ENCODE data around the gene ACOT7.

The ACOT7 gene

GRCh38 chr1:6246497-6247467, 146.8 kb downstream of the ACOT7 start:
- DNase-seq (peak; percentile 62), ATAC-seq (replicated peaks) (peak; percentile 71)
- H3K4me3 Mint-ChIP-seq, result peak overlapping the region; percentile 69 to 72
- peaks cover 14 to 29% of the 10 kb centered on the region in 2 donors for H3K4me1 Mint-ChIP-seq
- H3K27me3 Mint-ChIP-seq, result peaks cover 69 to 75% of the 10 kb centered on the region in 2 donors
- peak overlapping the region; percentile 94 for H3K27ac Mint-ChIP-seq
- H3K9me3 Mint-ChIP-seq, result no peaks in the 10 kb centered on the region
- H3K36me3 Mint-ChIP-seq, result peaks cover 2% of the 10 kb centered on the region in 2 donors

- DNase-seq (no peak), ATAC-seq (replicated peaks) (no peak)
- Mint-ChIP-seq H3K27ac (peak overlapping the region; percentile 20), H3K27me3 (peaks cover 69 to 75% of the 10 kb centered on the region in 2 donors), H3K4me3 (peak overlapping the region in 1 of 2 donors; percentile 43), H3K36me3 (peaks cover 2% of the 10 kb centered on the region in 2 donors), H3K9me3 (no peaks in the 10 kb centered on the region), H3K4me1 (peaks cover 21 to 37% of the 10 kb centered on the region in 2 donors)
These were observed 147.6 kb downstream of the ACOT7 start for GRCh38 chr1:6245869-6246496.

DNA sequence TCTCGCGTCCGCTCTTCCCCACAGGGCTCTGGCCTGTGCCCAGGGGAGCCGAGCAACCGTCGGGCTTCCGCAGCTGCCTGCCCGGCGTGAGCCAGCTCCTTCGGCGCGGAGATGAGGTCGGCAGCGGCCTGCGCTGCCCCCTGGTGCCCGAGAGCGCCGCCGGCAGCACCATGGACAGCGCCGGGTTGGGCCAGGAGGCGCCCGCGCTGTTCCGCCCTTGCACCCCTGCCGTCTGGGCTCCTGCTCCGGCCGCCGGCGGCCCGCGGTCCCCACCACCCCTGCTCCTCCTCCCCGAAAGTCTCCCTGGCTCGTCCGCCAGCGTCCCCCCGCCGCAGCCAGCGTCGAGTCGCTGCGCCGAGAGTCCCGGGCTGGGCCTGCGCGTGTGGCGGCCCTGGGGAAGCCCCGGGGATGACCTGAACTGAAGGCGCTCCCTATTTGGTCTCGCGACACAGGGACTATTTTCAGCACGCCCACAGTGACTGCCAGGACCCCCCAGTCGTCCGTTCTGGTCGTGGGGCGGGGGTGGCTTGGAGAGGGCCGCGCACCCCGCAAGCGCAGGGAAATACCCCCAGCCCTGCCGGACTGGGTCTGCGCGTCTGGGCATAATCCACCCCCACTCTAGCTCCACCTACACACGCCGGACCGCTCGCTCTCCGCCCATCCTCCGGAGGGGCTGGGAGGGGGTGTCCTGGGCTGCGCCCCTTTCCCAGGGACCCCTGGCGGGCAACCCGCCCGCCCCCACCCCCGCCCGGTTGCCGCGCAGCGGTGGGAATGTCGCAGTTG, 148.3 kb downstream of the ACOT7 start:
- peaks cover 62 to 72% of the 10 kb centered on the region in 2 donors for H3K27me3 Mint-ChIP-seq

DNA sequence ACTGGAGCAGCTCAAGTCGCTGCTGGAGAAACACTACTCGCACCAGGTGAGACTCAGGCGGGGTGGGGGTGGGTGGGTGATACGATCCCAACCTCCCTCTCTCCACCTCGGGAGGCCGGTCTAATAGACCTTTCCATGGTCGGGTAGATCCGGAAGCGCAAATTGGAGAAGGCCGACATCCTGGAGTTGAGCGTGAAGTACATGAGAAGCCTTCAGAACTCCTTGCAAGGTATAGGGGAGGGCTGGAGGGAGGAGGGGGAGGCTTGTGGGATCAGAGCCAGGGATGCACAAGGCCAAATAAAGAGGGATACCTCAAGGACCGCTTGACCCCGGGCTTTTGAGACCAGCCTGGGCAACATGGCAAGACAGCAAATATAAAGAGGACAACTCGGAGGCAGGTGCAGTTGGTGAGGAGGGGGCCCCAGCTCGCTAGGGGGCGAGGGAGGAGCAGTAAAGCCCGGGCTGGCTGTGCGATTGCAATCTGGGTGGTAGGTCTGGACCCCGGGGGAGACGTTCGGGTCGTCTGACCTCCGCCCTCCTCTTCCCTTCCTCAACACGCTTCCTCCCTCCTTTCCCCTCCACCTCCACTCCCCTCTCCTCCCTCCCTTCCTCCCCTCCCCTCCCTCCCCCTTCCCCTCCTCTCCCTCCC, 149.0 kb downstream of the ACOT7 start:
- DNase-seq, result no peak
- Mint-ChIP-seq H3K4me3 (peak overlapping the region in 1 of 2 donors; percentile 35), H3K9me3 (no peaks in the 10 kb centered on the region), H3K36me3 (peaks cover 2% of the 10 kb centered on the region in 2 donors), H3K27ac (peak overlapping the region; percentile 51), H3K4me1 (peaks cover 20 to 37% of the 10 kb centered on the region in 2 donors), H3K27me3 (peaks cover 63 to 74% of the 10 kb centered on the region in 2 donors)
- ATAC-seq (replicated peaks), result no peak

More for the DNA sequence above, 148.3 kb downstream of the ACOT7 start:
- DNase-seq (peak; percentile 60), ATAC-seq (replicated peaks) (peak; percentile 72 to 74)
- peak overlapping the region; percentile 37 for H3K27ac Mint-ChIP-seq
- no peaks in the 10 kb centered on the region for H3K9me3 Mint-ChIP-seq
- H3K36me3 Mint-ChIP-seq, result peaks cover 2% of the 10 kb centered on the region in 2 donors
- peak overlapping the region in 1 of 2 donors; percentile 35 for H3K4me3 Mint-ChIP-seq
- peaks cover 21 to 37% of the 10 kb centered on the region in 2 donors for H3K4me1 Mint-ChIP-seq

DNA sequence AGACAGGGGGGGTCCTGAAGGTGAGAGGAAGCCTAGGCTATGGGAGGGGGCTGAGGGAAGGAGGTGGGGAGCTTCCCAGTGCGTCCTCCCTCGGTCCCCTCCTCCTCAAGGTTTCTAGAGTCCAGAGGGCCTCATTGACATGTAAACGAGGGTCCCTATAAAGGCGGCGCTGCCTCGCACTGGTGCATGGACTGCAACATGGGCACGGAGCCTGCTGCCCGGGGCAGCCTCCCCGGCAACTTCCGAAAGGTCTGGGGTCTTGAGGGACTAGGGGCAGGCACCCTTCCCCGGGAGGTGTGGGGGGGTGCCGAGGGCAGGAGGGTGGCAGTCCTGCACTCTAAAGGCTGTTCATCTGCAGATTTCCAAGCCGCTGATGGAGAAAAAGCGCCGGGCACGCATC, 149.6 kb downstream of the ACOT7 start, which contains the start of gene HES3:
HES3 (plus strand) TSS at position 187 of the 400 bp plus-strand sequence; CDS start at position 374, 187 bp downstream.
- Mint-ChIP-seq H3K4me1 (peaks cover 19 to 35% of the 10 kb centered on the region in 2 donors), H3K9me3 (no peaks in the 10 kb centered on the region), H3K4me3 (peak within 1 kb of the TSS in 1 of 2 donors; percentile 35), H3K27me3 (peaks cover 68 to 77% of the 10 kb centered on the region in 2 donors), H3K27ac (peak within 1 kb of the TSS; percentile 51), H3K36me3 (peaks cover 2% of the 10 kb centered on the region in 2 donors)
- DNase-seq (no peak), ATAC-seq (replicated peaks) (no peak)

DNA sequence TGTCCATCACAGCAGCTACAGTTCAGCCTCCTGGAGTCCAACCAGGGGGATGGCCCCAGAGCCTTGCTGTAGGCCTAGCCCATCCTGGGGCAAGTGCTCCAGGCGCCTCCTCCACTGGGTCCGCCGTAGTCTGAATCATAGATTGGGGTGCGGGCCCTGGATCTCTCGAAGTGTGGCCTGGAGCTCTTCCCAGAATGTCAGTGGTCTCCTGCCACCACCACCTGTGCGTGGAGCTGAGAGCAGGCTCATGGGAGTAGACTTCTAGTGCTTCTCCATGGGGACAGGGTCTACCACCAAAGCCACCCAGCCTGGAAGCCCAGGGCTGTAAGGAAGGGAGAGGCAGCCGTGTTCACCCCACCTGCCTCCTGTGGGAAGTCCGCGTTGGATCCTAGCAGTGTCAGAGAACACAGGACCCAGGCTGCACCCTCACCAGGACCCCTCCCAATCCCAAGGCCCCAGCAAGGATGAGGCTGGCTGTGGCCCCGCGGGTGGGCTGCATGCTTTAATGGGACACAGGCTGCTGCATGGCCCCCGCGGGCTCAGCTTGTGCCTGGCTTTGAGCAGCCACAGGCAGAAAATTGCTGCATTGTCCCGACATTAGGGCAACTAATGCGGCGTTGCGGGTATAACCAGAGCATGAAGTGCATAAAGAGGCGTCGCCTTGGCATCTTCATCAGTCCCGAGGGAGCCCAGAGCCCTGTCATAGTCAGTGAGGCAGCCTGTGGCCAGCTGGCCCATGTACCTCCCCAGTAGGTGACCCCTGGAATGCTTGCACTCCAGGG, 150.3 kb downstream of the ACOT7 start:
- H3K4me1 Mint-ChIP-seq, result peaks cover 17 to 32% of the 10 kb centered on the region in 2 donors
- H3K36me3 Mint-ChIP-seq, result peaks cover 2% of the 10 kb centered on the region in 2 donors
- no peak overlapping the region for H3K4me3 Mint-ChIP-seq
- H3K9me3 Mint-ChIP-seq, result no peaks in the 10 kb centered on the region
- ATAC-seq (replicated peaks), result no peak
- H3K27me3 Mint-ChIP-seq, result peaks cover 64 to 76% of the 10 kb centered on the region in 2 donors
- DNase-seq, result no peak
- no peak overlapping the region for H3K27ac Mint-ChIP-seq

- peaks cover 55 to 72% of the 10 kb centered on the region in 2 donors for H3K27me3 Mint-ChIP-seq
These were observed 151.5 kb downstream of the ACOT7 start for GRCh38 chr1:6241887-6242740.

GRCh38 chr1:6241107-6241886, 152.3 kb downstream of the ACOT7 start:
- Mint-ChIP-seq H3K27me3 (peaks cover 47 to 64% of the 10 kb centered on the region in 2 donors), H3K27ac (peak overlapping the region; percentile 75), H3K9me3 (no peaks in the 10 kb centered on the region), H3K4me1 (peaks cover 9 to 22% of the 10 kb centered on the region in 2 donors), H3K36me3 (no peaks in the 10 kb centered on the region), H3K4me3 (peak overlapping the region; percentile 65)
- no peak for ATAC-seq (replicated peaks)
- no peak for DNase-seq

More at GRCh38 chr1:6241887-6242740, 151.5 kb downstream of the ACOT7 start:
- DNase-seq (no peak), ATAC-seq (replicated peaks) (no peak)
- peaks cover 15 to 30% of the 10 kb centered on the region in 2 donors for H3K4me1 Mint-ChIP-seq
- H3K36me3 Mint-ChIP-seq, result peaks cover 2% of the 10 kb centered on the region in 2 donors
- no peak overlapping the region for H3K27ac Mint-ChIP-seq
- peak overlapping the region; percentile 65 for H3K4me3 Mint-ChIP-seq
- no peaks in the 10 kb centered on the region for H3K9me3 Mint-ChIP-seq

GRCh38 chr1:6239950-6240768, 153.4 kb downstream of the ACOT7 start:
- H3K4me1 Mint-ChIP-seq, result peaks cover 12 to 19% of the 10 kb centered on the region in 2 donors
- H3K9me3 Mint-ChIP-seq, result no peaks in the 10 kb centered on the region
- DNase-seq, result no peak
- no peak overlapping the region for H3K27ac Mint-ChIP-seq
- H3K27me3 Mint-ChIP-seq, result peaks cover 47 to 59% of the 10 kb centered on the region in 2 donors
- H3K36me3 Mint-ChIP-seq, result no peaks in the 10 kb centered on the region
- ATAC-seq (replicated peaks), result no peak
- H3K4me3 Mint-ChIP-seq, result no peak overlapping the region

GRCh38 chr1:6239213-6239752, 154.3 kb downstream of the ACOT7 start:
- DNase-seq (no peak), ATAC-seq (replicated peaks) (no peak)
- peaks cover 39 to 50% of the 10 kb centered on the region in 2 donors for H3K27me3 Mint-ChIP-seq
- no peaks in the 10 kb centered on the region for H3K9me3 Mint-ChIP-seq
- peaks cover 0 to under 1% of the 10 kb centered on the region in 2 donors for H3K36me3 Mint-ChIP-seq
- no peak overlapping the region for H3K4me3 Mint-ChIP-seq
- H3K27ac Mint-ChIP-seq, result no peak overlapping the region
- peaks cover 12 to 16% of the 10 kb centered on the region in 2 donors for H3K4me1 Mint-ChIP-seq
